ENCODE data around the gene TASOR2. TPM values are rescaled to one million over a fixed set of nuclear protein-coding genes. Genes with fewer than 3 reads are reported as not detected.

Gene TASOR2
- total RNA-seq, 1 donor from 2014 or later: 57.2 TPM

- Mint-ChIP-seq H3K27ac (ENCODE audit: unreplicated experiment) (no peak overlapping the region), H3K4me3 (ENCODE audit: unreplicated experiment) (no peak overlapping the region), H3K27me3 (ENCODE audit: unreplicated experiment) (peaks cover 2% of the 10 kb centered on the region), H3K9me3 (ENCODE audit: unreplicated experiment) (no peaks in the 10 kb centered on the region), H3K4me1 (ENCODE audit: low read depth, unreplicated experiment) (peaks cover 2% of the 10 kb centered on the region), H3K36me3 (ENCODE audit: unreplicated experiment) (no peaks in the 10 kb centered on the region)
- TF ChIP-seq, protein P1, sequence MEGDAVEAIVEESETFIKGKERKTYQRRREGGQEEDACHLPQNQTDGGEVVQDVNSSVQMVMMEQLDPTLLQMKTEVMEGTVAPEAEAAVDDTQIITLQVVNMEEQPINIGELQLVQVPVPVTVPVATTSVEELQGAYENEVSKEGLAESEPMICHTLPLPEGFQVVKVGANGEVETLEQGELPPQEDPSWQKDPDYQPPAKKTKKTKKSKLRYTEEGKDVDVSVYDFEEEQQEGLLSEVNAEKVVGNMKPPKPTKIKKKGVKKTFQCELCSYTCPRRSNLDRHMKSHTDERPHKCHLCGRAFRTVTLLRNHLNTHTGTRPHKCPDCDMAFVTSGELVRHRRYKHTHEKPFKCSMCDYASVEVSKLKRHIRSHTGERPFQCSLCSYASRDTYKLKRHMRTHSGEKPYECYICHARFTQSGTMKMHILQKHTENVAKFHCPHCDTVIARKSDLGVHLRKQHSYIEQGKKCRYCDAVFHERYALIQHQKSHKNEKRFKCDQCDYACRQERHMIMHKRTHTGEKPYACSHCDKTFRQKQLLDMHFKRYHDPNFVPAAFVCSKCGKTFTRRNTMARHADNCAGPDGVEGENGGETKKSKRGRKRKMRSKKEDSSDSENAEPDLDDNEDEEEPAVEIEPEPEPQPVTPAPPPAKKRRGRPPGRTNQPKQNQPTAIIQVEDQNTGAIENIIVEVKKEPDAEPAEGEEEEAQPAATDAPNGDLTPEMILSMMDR (IDR thresholded peaks at IDR 0.05; ENCODE audit: partially characterized antibody, unreplicated experiment): no peak
- no peak for DNase-seq
These were observed 25.2 kb downstream of the TASOR2 start for GRCh38 chr10:5709865-5710264.

- H3K36me3 Mint-ChIP-seq (ENCODE audit: unreplicated experiment): no peaks in the 10 kb centered on the region
- no peaks in the 10 kb centered on the region for H3K9me3 Mint-ChIP-seq (ENCODE audit: unreplicated experiment)
- no peak overlapping the region for H3K27ac Mint-ChIP-seq (ENCODE audit: unreplicated experiment)
These were observed 26.2 kb downstream of the TASOR2 start for GRCh38 chr10:5710859-5711258.

GRCh38 chr10:5711642-5712041, 27.0 kb downstream of the TASOR2 start:
- Mint-ChIP-seq H3K4me3 (ENCODE audit: unreplicated experiment) (no peak overlapping the region), H3K27me3 (ENCODE audit: unreplicated experiment) (peaks cover 2% of the 10 kb centered on the region), H3K27ac (ENCODE audit: unreplicated experiment) (no peak overlapping the region), H3K9me3 (ENCODE audit: unreplicated experiment) (no peaks in the 10 kb centered on the region), H3K4me1 (ENCODE audit: low read depth, unreplicated experiment) (peaks cover 2% of the 10 kb centered on the region), H3K36me3 (ENCODE audit: unreplicated experiment) (no peaks in the 10 kb centered on the region)
- no peak for DNase-seq
- TF ChIP-seq, protein P1 (IDR thresholded peaks at IDR 0.05; ENCODE audit: partially characterized antibody, unreplicated experiment): no peak

More at GRCh38 chr10:5710859-5711258, 26.2 kb downstream of the TASOR2 start:
- Mint-ChIP-seq H3K4me1 (ENCODE audit: low read depth, unreplicated experiment) (peaks cover 2% of the 10 kb centered on the region), H3K4me3 (ENCODE audit: unreplicated experiment) (no peak overlapping the region), H3K27me3 (ENCODE audit: unreplicated experiment) (peaks cover 2% of the 10 kb centered on the region)
- TF ChIP-seq, protein P1 (IDR thresholded peaks at IDR 0.05; ENCODE audit: partially characterized antibody, unreplicated experiment): no peak
- DNase-seq: no peak

GRCh38 chr10:5719546-5719945, 34.9 kb downstream of the TASOR2 start:
- Mint-ChIP-seq H3K4me1 (ENCODE audit: low read depth, unreplicated experiment) (peaks cover 1% of the 10 kb centered on the region), H3K4me3 (ENCODE audit: unreplicated experiment) (no peak overlapping the region), H3K27me3 (ENCODE audit: unreplicated experiment) (peaks cover 2% of the 10 kb centered on the region), H3K36me3 (ENCODE audit: unreplicated experiment) (no peaks in the 10 kb centered on the region), H3K9me3 (ENCODE audit: unreplicated experiment) (no peaks in the 10 kb centered on the region), H3K27ac (ENCODE audit: unreplicated experiment) (no peak overlapping the region)
- no peak for DNase-seq
- TF ChIP-seq, protein P1 (IDR thresholded peaks at IDR 0.05; ENCODE audit: partially characterized antibody, unreplicated experiment): no peak

GRCh38 chr10:5720182-5720581, 35.5 kb downstream of the TASOR2 start:
- Mint-ChIP-seq H3K36me3 (ENCODE audit: unreplicated experiment) (no peaks in the 10 kb centered on the region), H3K4me1 (ENCODE audit: low read depth, unreplicated experiment) (peaks cover 1% of the 10 kb centered on the region), H3K4me3 (ENCODE audit: unreplicated experiment) (no peak overlapping the region), H3K9me3 (ENCODE audit: unreplicated experiment) (no peaks in the 10 kb centered on the region), H3K27ac (ENCODE audit: unreplicated experiment) (no peak overlapping the region), H3K27me3 (ENCODE audit: unreplicated experiment) (no peaks in the 10 kb centered on the region)
- TF ChIP-seq, protein P1 (IDR thresholded peaks at IDR 0.05; ENCODE audit: partially characterized antibody, unreplicated experiment): no peak
- no peak for DNase-seq
